ENCODE results near the gene GPATCH1. TPM values are rescaled to one million over a fixed set of nuclear protein-coding genes. Genes with fewer than 3 reads are reported as not detected.

The GPATCH1 gene
- total RNA-seq, 2 experiments from 2014 or later: 14.0 to 14.7 TPM

GRCh38 chr19:33050110-33050509 lies 30.9 kb upstream of the GPATCH1 start:
- ATAC-seq (ENCODE audit: low read depth) (no peak), DNase-seq (no peak)
- Mint-ChIP-seq H3K36me3 (no peaks in the 10 kb centered on the region), H3K9me3 (no peaks in the 10 kb centered on the region), H3K27ac (no peak overlapping the region), H3K4me3 (no peak overlapping the region), H3K27me3 (peaks cover 3% of the 10 kb centered on the region), H3K4me1 (no peaks in the 10 kb centered on the region)
- POLR2A ChIA-PET: no interaction called here

DNA sequence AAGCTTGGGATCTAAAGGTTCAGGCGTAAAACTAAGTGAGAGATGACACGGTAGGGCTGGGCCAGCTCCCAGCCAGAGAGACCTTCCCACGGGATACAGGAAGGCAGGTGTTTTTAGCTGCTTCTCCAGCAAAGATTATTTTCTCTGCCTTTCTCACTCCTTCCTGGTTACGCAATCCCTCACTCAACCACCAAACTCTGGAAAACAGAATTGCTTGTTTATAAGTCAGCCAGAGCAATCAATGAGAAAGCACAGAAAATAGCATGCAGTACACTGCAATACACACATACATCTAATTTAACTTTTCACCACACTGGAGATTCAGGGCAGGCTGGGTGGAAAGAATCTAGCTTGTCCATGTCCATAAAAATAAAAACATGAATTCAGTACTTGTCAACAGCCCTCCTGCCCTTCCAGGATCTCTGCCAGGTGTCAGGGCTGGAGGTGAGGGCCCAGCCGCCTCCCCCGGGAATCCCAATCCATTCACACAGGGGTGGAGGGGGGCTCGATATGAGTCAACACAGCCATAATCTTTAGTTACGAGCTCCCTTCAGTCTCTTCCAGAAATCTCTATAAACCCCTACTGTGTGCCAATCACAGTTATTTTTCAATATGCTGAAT lies 28.5 kb upstream of the GPATCH1 start:
- POLR2A ChIA-PET: no interaction called here
- H3K27me3 Mint-ChIP-seq: peaks cover 3% of the 10 kb centered on the region
- no peaks in the 10 kb centered on the region for H3K9me3 Mint-ChIP-seq
- H3K4me3 Mint-ChIP-seq: no peak overlapping the region
- H3K4me1 Mint-ChIP-seq: no peaks in the 10 kb centered on the region
- H3K36me3 Mint-ChIP-seq: no peaks in the 10 kb centered on the region
- no peak for DNase-seq
- H3K27ac Mint-ChIP-seq: no peak overlapping the region
- no peak for ATAC-seq (ENCODE audit: low read depth)

GRCh38 chr19:33054623-33055022 lies 26.4 kb upstream of the GPATCH1 start:
- Mint-ChIP-seq H3K9me3 (no peaks in the 10 kb centered on the region), H3K27me3 (peaks cover 3% of the 10 kb centered on the region), H3K4me3 (no peak overlapping the region), H3K4me1 (no peaks in the 10 kb centered on the region), H3K27ac (no peak overlapping the region), H3K36me3 (no peaks in the 10 kb centered on the region)
- POLR2A ChIA-PET: no interaction called here
- ATAC-seq (ENCODE audit: low read depth) (no peak), DNase-seq (no peak)

GRCh38 chr19:33055718-33056117 lies 25.3 kb upstream of the GPATCH1 start:
- no peak for DNase-seq
- peaks cover 5% of the 10 kb centered on the region for H3K27me3 Mint-ChIP-seq
- no peak for ATAC-seq (ENCODE audit: low read depth)
- no peaks in the 10 kb centered on the region for H3K9me3 Mint-ChIP-seq
- H3K4me3 Mint-ChIP-seq: no peak overlapping the region
- H3K4me1 Mint-ChIP-seq: no peaks in the 10 kb centered on the region
- no peaks in the 10 kb centered on the region for H3K36me3 Mint-ChIP-seq
- no peak overlapping the region for H3K27ac Mint-ChIP-seq
- POLR2A ChIA-PET: interaction anchor here (1.0 kb wide), 1 partner anchor 25 kb away, joined by 3 read pairs; the partner anchor contains the start of gene GPATCH1

DNA sequence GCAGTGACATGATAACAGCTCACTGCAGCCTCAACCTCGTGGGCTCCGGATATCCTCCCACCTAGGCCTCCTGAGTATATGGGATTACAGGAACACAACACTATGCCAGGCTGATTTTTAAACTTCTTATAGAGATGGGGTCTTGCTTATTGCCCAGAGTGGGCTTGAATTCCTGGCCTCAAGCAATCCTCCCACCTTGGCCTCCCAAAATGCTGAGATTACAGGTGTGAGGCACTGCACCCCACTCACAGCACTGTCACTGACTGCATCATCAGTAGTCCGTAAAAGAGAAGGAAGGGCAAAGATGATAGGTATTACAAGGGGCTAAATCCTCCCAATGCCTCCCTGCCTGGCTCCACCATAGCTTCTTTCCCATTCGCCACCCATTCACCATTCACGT lies 20.4 kb upstream of the GPATCH1 start:
- no peaks in the 10 kb centered on the region for H3K4me1 Mint-ChIP-seq
- H3K27me3 Mint-ChIP-seq: peaks cover 21% of the 10 kb centered on the region
- POLR2A ChIA-PET: no interaction called here

GRCh38 chr19:33062902-33063301 lies 18.1 kb upstream of the GPATCH1 start:
- Mint-ChIP-seq H3K9me3 (no peaks in the 10 kb centered on the region), H3K27ac (no peak overlapping the region), H3K4me3 (no peak overlapping the region), H3K4me1 (no peaks in the 10 kb centered on the region), H3K36me3 (no peaks in the 10 kb centered on the region), H3K27me3 (peaks cover 30% of the 10 kb centered on the region)
- ATAC-seq (ENCODE audit: low read depth): no peak
- POLR2A ChIA-PET: no interaction called here
- DNase-seq: no peak

More for the DNA sequence above, 20.4 kb upstream of the GPATCH1 start:
- DNase-seq: no peak
- no peaks in the 10 kb centered on the region for H3K9me3 Mint-ChIP-seq
- H3K27ac Mint-ChIP-seq: no peak overlapping the region
- H3K4me3 Mint-ChIP-seq: no peak overlapping the region
- H3K36me3 Mint-ChIP-seq: no peaks in the 10 kb centered on the region
- ATAC-seq (ENCODE audit: low read depth): no peak

DNA sequence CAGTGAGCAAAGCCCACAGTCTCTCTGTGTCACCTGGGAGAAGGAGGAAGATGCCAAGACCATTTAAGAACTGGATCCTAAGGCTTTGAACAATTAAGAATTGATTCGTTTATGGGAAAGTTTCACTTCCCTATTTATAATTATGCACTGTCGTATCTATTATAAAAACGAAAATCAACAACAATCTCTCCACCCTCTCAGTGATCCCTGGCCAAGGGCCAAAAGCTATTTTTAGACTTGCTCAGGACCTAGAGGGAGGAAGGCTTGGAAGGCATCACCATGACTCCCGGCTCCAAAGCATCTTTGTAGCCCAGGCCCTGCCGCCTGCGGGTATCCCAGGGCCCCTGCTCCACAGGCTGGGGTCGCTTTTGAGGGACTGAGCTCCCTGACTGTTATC lies 17.6 kb upstream of the GPATCH1 start:
- ATAC-seq (ENCODE audit: low read depth): no peak
- peaks cover 30% of the 10 kb centered on the region for H3K27me3 Mint-ChIP-seq
- no peak for DNase-seq
- no peak overlapping the region for H3K4me3 Mint-ChIP-seq
- H3K9me3 Mint-ChIP-seq: no peaks in the 10 kb centered on the region
- H3K4me1 Mint-ChIP-seq: no peaks in the 10 kb centered on the region
- POLR2A ChIA-PET: interaction anchor here (1.7 kb wide), 1 partner anchor 18 kb away, joined by 6 read pairs; the partner anchor contains the start of gene GPATCH1
- H3K36me3 Mint-ChIP-seq: no peaks in the 10 kb centered on the region
- no peak overlapping the region for H3K27ac Mint-ChIP-seq

- H3K4me1 Mint-ChIP-seq: no peaks in the 10 kb centered on the region
- ATAC-seq (ENCODE audit: low read depth) (no peak), DNase-seq (peak; percentile 32)
- peaks cover 30% of the 10 kb centered on the region for H3K27me3 Mint-ChIP-seq
- no peak overlapping the region for H3K27ac Mint-ChIP-seq
- no peaks in the 10 kb centered on the region for H3K9me3 Mint-ChIP-seq
- no peaks in the 10 kb centered on the region for H3K36me3 Mint-ChIP-seq
- H3K4me3 Mint-ChIP-seq: peak overlapping the region; percentile 68
- POLR2A ChIA-PET: interaction anchor here (1.7 kb wide), 1 partner anchor 17 kb away, joined by 6 read pairs; the partner anchor contains the start of gene GPATCH1
These were observed 17.1 kb upstream of the GPATCH1 start for GRCh38 chr19:33063753-33064457.

DNA sequence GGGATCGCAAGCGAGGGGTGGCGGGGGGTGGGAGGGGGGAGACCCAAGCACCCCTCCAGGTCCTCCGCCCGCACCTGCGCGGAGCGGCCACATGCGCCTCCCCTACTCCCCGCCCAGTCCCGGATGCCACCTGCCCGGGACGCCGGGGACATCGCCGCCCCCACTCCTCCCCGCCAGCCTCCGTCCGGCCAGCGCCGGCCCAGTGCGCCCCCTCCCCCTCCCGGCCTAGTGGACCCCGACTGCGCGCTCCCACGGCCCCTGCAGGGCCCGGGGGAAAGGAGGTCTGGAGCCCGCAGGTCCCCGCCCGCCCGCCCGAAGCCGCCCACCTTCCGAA lies 16.6 kb upstream of the GPATCH1 start:
- POLR2A ChIA-PET: interaction anchor here (1.7 kb wide), 1 partner anchor 17 kb away, joined by 6 read pairs; the partner anchor contains the start of gene GPATCH1
- H3K27ac Mint-ChIP-seq: no peak overlapping the region
- DNase-seq (peak; percentile 52), ATAC-seq (ENCODE audit: low read depth) (peak; percentile 75)
- H3K4me1 Mint-ChIP-seq: no peaks in the 10 kb centered on the region
- no peaks in the 10 kb centered on the region for H3K9me3 Mint-ChIP-seq
- no peaks in the 10 kb centered on the region for H3K36me3 Mint-ChIP-seq
- H3K27me3 Mint-ChIP-seq: peaks cover 30% of the 10 kb centered on the region
- H3K4me3 Mint-ChIP-seq: peak overlapping the region; percentile 68

GRCh38 chr19:33064792-33065550 lies 16.0 kb upstream of the GPATCH1 start, which contains the start of gene RHPN2:
RHPN2 (minus strand) TSS chr19:33064888; CDS start chr19:33064852, 36 bp downstream.
- DNase-seq (peak; percentile 75), ATAC-seq (ENCODE audit: low read depth) (peak; percentile 87)
- Mint-ChIP-seq H3K4me1 (no peaks in the 10 kb centered on the region), H3K4me3 (peak within 1 kb of the TSS; percentile 68), H3K9me3 (no peaks in the 10 kb centered on the region), H3K27ac (no peak within 1 kb of the TSS), H3K36me3 (no peaks in the 10 kb centered on the region), H3K27me3 (peaks cover 30% of the 10 kb centered on the region)
- POLR2A ChIA-PET: interaction anchor here (1.7 kb wide), 1 partner anchor 16 kb away, joined by 6 read pairs; the partner anchor contains the start of gene GPATCH1

GRCh38 chr19:33066543-33066942 lies 14.4 kb upstream of the GPATCH1 start:
- POLR2A ChIA-PET: no interaction called here
- H3K27me3 Mint-ChIP-seq: peaks cover 28% of the 10 kb centered on the region
- no peaks in the 10 kb centered on the region for H3K9me3 Mint-ChIP-seq
- no peaks in the 10 kb centered on the region for H3K36me3 Mint-ChIP-seq
- DNase-seq (no peak), ATAC-seq (ENCODE audit: low read depth) (no peak)
- no peak overlapping the region for H3K27ac Mint-ChIP-seq
- H3K4me1 Mint-ChIP-seq: no peaks in the 10 kb centered on the region
- H3K4me3 Mint-ChIP-seq: peak overlapping the region; percentile 33

DNA sequence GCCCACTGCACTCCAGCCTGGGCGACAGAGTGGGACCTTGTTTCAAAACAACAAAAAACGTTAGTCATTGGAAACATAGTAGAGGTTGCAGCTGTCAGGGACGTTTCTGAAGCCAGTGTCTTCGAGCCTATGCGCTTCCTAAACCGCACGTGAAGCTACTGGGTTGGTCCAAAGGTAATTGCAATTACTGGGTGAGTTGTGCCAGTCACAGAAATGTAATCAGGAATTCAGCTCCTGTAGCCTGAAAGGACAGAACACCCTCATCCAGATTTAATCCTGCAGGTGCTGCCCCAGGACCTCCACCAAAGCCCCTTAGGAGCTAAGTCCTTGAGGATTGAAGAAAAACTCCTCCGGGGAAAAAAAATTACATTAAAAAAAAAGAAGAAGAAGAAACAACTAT lies 13.9 kb upstream of the GPATCH1 start:
- Mint-ChIP-seq H3K27me3 (peaks cover 23% of the 10 kb centered on the region), H3K4me3 (no peak overlapping the region), H3K4me1 (no peaks in the 10 kb centered on the region), H3K27ac (no peak overlapping the region), H3K9me3 (no peaks in the 10 kb centered on the region), H3K36me3 (no peaks in the 10 kb centered on the region)
- DNase-seq (no peak), ATAC-seq (ENCODE audit: low read depth) (no peak)
- POLR2A ChIA-PET: no interaction called here

GRCh38 chr19:33071887-33072286 lies 9.1 kb upstream of the GPATCH1 start:
- ATAC-seq (ENCODE audit: low read depth) (no peak), DNase-seq (no peak)
- no peaks in the 10 kb centered on the region for H3K9me3 Mint-ChIP-seq
- POLR2A ChIA-PET: no interaction called here
- H3K27me3 Mint-ChIP-seq: peaks cover 3% of the 10 kb centered on the region
- no peak overlapping the region for H3K4me3 Mint-ChIP-seq
- H3K27ac Mint-ChIP-seq: no peak overlapping the region
- no peaks in the 10 kb centered on the region for H3K36me3 Mint-ChIP-seq
- H3K4me1 Mint-ChIP-seq: no peaks in the 10 kb centered on the region

All from activated naive CD8-positive, alpha-beta T cell treated with anti-CD3 and anti-CD28 coated beads, Interleukin-2, amount 10 ng/mL, durations not matched to agents 7 days and 5 days (primary cell).